ENCODE results near the gene ROBO4.

Gene ROBO4

DNA sequence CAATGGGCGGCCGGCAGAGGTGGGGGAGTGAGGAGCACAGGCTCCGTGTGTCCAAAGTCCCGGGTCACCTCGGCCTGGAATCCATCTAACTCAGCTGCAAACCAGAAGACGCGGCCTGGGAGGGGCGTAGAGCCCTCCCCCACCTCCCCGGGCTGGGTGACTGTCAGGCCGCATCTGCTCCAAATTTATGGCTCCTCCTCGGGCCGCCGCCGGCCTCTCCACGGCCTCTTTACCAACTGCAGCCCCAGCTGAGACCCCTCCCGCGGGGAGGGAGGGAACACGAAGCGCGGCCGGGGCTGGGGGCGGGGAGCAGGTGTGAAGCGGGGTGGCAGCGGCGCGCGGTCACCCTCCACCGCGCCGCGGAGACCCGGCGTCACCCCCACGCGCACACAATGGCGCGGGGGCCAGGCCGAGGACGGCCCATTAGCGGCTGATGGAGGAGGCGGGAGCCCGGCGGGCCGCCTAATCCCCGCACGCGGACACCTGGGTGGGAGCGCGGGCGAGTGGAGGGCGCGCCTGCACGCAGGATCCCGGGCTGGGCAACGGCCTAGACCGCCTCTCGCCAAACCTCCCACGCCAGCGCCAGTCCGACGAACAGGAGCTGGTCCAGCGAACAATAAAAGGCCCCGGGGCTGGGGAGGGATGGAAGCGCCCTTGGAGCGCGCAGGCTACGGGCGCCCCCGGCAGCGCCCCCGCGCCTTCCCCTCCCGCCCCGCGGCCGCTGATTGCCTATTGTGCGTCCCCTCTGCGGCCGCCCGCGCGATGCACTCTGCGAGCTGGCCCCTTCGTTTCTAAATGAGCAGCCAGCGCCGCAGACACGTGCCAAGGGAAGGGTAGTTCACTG is 58.3 kb downstream of the ROBO4 start:
- no peak for DNase-seq

DNA sequence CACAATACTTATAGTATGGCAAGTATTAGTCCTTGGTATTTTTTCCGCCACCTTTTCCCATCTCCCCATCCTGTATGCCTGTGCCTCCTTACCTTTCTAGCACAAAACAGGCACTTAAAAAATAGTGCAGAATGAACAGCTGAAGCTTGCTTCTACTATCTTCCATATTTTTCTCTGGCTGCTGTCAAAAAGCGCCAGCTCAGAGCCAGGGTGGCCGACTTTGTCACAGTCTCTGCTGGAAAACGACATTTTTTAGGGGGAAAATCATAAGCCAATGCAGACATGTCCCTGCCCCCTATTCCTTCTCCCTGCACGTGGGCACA is 58.9 kb downstream of the ROBO4 start:
- no peak for DNase-seq

DNA sequence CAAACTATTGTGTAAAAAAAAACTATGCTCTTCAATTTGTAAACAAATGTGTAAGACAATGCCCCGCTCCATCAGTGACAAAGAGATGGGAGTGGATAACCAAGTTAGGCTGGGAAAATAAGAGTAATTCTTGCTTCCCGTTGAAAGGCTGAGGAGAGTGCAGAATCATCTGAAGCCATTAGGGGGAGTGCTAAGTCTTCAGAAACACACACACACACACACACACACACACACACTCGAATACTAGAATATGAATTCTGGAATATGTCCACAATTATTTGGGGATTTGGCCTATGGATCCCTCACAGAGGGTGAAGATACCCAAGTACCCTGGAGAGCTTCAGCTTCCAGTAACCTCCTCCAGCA is 60.2 kb downstream of the ROBO4 start:
- no peak for DNase-seq

DNA sequence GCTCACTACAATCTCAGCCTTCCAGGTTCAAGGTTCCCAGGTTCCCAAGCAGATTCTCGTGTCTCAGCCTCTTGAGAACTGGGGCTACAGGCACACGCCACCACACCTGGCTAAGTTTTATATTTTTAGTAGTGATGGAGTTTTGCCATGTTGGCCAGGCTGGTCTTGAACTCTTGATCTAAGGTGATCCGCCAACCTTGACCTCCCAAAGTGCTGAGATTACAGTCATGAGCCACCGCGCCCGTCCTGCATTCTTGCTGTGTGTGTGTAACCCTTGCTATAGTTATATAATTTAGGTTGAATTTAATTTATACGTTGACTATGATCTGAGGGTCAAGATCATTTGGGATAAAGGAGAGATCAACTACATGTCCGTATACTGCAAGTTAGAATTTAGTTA is 61.7 kb downstream of the ROBO4 start:
- no peak for DNase-seq

DNA sequence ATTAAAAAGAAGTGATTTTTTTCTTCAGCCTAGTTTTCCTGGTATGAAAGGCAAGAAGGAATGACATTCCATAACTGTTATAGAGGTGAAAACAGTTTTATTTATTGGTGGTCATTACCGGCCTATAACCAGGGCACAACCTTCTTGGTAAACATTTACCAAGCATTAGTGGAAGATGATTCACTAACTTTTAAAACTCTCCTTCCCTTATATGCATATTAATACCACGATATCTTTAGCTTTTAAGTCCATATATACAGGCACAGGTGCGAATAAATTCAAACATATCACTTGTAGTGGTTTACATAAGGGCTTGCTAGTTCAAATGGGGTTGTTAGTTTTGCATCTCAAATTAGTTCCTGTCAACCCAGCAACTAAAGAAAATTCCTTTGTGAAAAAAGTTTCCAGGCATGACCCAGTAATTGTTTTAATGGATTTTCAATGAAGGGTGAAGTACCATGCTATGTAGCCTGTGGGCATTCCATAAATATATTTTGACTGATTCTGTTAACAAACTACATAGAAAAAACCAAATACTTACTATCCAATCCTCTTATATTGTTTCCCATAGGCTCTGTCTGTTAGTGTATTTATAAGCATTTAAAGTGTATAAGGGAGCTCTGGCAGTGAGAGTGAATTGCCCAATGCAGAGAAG is 63.0 kb downstream of the ROBO4 start:
- DNase-seq: no peak
